ENCODE data around the gene FUT1.
"Not testable (repeated sequence)": the region's sequence is repeated elsewhere in the genome, so short reads cannot be mapped to it uniquely, and the experiment has no call there.

The FUT1 gene

DNA sequence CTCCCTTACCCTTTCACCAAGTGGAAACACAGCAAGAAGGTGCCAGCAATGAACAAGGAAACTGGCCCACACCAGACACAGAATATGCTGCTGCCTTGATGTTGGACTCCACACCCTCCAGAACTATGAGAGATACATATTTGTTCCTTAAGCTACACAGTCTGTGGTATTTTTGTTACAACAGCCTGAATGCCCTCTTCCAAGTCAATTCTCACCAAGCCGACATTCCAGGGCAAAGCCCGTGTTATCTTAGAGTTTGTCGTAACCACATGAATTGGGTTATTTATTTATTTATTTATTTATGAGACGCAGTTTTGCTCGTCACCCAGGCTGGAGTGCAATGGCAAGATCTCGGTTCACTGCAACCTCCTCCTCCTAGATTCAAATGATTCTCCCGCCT lies 17.8 kb upstream of the FUT1 start:
- DNase-seq (ENCODE audit: insufficient read length, low spot score) (no peak), FAIRE-seq (no peak)

DNA sequence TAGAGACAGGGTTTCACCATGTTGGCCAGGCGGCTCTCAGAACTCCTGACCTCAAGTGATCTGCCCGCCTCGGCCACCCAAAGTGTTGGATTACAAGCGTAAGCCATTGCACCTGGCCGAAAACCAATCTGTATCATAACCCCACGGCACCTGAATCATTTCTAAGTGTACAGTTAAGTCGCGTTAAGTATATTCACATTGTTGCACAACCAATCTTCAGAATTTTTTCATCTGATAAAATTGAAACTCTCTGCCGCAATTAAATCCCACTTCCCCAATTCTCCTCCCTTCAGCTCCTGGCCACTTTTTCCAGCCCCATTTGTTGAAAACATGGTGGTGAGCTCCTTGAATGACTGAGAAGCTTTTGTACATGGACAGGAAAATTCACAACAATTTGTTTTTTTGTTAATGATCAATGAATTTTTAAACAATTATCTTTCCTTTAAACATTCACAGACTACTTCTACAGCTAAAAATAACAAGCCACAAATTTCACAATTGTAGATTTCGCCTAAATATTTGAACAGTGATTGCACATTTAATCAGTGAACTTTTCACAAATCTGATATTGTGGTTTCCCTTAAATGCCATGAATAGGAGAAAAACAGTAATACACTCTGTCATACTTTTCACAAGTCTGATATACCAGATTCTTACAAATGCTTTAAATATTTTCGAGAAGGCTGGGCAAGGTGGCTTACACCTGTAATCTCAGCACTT lies 16.7 kb upstream of the FUT1 start:
- no peak for FAIRE-seq

DNA sequence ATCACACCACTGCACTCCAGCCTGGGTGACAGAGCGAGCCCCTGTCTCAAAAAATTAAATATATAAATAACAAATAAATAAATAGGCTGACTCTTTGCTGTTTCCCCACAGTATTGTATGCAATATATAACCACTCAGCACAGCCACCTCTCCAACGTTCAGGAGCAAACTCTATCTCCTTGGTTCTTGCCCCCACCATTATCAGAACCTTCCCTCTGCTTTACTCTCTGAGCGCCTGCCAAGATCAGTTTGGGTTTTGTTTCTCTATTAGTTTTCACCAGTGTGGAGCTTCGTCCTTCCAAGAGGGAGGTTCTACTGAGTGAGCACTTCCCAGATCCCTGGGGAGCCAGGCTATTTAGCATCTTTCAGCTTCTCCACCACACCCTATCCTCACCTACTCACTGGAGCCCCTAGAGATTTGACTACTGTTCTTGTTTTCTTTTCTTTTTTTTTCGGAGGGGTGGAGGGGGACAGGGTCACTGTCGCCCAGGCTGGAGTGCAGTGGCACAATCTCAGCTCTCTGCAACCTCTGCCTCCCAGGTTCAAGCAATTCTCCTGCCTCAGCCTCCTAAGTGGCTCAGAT lies 15.8 kb upstream of the FUT1 start:
- DNase-seq (ENCODE audit: insufficient read length, low spot score); FAIRE-seq: not testable (repeated sequence)

More for the DNA sequence above, 16.7 kb upstream of the FUT1 start:
- DNase-seq (ENCODE audit: insufficient read length, low spot score), result no peak

DNA sequence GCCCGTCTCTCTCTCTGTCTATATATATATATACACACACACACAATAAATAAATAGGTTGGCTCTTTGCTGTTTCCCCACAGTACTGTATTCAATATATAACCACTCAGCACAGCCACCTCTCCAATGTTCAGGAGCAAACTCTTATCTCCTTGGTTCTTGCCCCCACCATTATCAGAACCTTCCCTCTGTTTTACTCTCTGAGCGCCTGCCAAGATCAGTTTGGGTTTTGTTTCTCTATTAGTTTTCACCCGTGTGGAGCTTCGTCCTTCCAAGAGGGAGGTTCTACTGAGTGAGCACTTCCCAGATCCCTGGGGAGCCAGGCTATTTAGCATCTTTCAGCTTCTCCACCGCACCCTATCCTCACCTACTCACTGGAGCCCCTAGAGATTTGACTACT lies 13.4 kb upstream of the FUT1 start:
- DNase-seq (ENCODE audit: insufficient read length, low spot score); FAIRE-seq: not testable (repeated sequence)

DNA sequence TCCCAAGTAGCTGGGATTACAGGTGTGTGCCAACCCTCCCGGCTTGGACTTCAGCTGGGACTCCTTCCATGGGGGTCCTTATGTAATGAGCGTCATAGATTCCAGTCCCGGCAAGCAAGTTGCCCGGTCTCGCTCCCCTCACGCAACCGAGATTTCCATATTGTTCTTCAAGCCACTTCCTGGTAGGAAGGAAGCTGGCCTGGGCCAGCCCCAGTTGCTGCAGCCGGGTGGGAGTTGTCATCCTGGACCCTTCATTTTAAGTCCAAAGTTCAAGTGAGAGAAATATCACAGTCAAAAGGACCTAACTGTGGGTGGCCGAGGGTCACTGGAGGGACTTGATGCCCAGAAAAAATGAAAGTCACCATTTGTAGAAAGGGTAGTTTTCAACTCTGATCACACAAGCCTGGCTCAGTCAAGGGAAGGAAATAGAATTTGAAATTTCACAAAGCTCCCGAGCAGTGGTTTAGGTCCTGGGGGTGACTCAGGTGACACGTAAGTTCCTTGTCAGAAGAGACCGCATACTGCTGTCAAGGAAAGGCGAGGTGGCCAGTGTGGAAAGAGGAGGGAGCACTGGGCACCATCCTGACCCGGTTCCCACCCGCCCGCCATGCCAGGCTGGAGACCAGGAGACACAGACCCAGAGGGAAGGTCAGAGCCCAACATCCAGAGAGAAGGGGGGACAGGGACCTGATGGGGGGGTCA lies 8.2 kb upstream of the FUT1 start:
- FAIRE-seq, result no peak
- DNase-seq (ENCODE audit: insufficient read length, low spot score), result no peak

DNA sequence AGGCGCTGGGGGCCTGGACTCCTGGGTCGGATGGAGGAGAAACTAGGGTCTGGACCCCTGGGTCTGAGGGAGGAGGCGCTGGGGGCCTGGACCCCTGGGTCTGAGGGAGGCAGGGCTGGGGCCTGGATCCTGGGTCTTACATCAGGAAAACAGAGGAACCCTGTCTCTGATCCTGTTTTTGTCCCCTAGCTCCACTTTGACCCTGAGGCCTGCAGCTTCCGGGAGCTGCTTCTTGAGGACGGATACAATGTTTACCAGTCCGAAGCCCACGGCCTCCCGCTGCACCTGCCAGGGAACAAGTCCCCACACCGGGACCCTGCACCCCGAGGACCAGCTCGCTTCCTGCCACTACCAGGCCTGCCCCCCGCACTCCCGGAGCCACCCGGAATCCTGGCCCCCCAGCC lies 5.3 kb upstream of the FUT1 start:
- FAIRE-seq (no peak), DNase-seq (ENCODE audit: insufficient read length, low spot score) (no peak)

DNA sequence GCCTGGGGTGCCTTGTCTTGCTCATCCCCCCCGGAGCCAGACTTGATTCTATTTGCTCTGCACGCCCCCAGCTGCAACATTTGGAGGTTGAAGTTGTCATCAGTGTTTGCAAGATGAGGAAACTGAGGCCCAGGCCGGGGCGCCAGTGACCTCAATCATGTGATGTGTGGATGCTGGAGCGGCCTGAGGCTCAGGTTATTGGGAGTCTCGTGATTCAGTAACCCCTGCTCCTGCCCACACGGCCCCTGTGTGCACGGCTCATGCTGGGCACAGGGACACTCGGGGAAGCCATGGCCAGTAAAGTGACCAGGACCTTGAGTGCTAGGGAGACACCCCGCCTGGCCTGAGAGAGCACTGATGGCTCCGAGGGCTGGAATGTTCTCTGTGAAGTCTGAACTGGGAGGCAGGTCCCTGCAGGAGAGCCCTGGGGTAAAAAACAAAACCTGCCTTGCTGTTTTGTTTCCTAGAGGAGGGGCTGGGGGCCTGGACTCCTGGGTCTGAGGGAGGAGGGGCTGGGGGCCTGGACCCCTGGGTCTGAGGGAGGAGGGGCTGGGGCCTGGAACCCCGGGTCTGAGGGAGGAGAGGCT lies 4.7 kb upstream of the FUT1 start:
- FAIRE-seq (no peak), DNase-seq (ENCODE audit: insufficient read length, low spot score) (no peak)

DNA sequence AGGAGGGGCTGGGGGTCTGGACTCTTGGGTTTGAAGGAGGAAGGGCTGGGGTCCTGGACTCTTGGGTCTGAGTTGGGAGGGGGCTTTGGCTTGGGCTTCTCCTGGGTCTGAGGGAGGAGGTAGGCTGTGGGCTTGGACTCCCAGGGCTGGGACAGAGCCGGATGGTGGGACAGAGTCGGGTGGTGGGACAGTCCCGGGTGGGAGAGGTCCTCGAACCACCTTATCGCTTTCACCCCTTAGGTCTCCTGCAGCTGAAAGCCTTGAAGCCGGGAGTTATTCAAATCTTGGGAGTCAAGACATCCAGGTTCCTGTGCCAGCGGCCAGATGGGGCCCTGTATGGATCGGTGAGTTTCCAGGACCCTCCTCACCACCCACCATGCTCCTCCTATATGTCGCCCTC lies 4.2 kb upstream of the FUT1 start:
- no peak for FAIRE-seq
- no peak for DNase-seq (ENCODE audit: insufficient read length, low spot score)

DNA sequence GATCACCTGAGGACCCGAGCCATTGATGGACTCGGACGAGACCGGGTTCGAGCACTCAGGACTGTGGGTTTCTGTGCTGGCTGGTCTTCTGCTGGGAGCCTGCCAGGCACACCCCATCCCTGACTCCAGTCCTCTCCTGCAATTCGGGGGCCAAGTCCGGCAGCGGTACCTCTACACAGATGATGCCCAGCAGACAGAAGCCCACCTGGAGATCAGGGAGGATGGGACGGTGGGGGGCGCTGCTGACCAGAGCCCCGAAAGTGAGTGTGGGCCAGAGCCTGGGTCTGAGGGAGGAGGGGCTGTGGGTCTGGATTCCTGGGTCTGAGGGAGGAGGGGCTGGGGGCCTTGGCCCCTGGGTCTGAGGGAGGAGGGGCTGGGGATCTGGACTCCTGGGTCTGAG lies 3.8 kb upstream of the FUT1 start:
- no peak for FAIRE-seq
- no peak for DNase-seq (ENCODE audit: insufficient read length, low spot score)

DNA sequence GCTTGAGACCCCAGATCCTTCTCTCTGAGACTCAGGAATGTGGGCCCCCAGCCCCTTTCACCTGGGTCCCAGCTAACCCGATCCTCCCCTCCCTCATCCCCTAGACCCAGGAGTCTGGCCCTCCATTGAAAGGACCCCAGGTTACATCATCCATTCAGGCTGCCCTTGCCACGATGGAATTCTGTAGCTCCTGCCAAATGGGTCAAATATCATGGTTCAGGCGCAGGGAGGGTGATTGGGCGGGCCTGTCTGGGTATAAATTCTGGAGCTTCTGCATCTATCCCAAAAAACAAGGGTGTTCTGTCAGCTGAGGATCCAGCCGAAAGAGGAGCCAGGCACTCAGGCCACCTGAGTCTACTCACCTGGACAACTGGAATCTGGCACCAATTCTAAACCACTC lies 3.3 kb upstream of the FUT1 start:
- DNase-seq (ENCODE audit: insufficient read length, low spot score) (no peak), FAIRE-seq (no peak)

DNA sequence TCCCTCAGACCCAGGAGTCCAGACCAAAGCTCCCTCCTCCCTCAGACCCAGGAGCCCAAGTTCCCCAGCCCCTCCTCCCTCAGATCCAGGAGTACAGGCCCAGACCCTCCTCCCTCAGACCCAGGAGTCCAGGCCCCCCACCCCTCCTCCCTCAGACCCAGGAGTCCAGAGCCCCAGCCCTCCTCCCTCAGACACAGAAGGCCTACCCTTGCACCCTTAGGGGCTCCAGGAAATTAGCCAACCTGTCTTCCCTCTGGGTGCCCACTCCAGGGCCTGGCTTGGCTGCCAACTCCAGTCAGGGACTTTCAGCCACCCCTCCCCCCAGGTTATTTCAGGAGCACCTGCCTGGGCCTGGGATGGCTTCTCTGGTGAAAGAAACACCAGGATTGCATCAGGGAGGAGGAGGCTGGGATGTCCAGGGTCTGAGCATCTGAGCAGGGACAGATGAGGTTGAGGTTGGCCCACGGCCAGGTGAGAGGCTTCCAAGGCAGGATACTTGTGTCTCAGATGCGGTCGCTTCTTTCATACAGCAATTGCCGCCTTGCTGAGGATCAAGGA lies 2.7 kb upstream of the FUT1 start, which contains the start of gene FGF21:
FGF21 (plus strand) TSS at position 441 of the 558 bp plus-strand sequence. CDS start 713 bp downstream, outside the sequence.
- no peak for DNase-seq (ENCODE audit: insufficient read length, low spot score)
- FAIRE-seq, result no peak

DNA sequence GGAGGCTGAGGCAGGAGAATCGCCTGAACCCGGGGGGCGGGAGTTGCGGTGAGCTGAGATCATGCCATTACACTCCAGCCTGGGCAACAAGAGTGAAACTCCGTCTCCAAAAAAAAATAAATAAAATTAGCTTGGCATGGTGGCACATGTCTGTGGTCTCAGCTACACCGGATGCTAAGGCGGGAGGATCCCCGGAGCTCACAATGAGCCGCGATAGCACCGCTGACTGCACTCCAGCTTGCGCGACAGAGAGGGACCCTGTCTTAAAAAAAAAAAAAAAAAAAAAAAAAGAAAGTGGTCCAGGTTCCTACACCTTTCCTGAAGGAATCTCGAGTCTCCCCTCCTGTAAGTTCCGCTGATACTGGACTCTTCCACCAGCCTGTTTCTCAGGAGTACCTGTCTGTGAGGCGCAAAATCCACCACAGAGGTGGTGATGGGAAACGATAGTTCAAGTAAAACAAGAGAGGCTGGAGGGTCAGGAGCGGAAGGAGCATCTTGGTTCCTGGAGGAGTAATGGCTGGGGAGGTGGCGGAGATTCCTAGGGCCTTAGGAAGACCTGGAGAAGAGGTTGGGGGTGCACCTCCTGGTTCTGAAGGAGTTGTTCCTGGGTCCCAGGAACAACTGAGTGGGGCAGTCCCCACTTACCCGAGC lies 471 bp downstream of the FUT1 start:
- DNase-seq (ENCODE audit: insufficient read length, low spot score) (no peak), FAIRE-seq (peak; percentile 31)

DNA sequence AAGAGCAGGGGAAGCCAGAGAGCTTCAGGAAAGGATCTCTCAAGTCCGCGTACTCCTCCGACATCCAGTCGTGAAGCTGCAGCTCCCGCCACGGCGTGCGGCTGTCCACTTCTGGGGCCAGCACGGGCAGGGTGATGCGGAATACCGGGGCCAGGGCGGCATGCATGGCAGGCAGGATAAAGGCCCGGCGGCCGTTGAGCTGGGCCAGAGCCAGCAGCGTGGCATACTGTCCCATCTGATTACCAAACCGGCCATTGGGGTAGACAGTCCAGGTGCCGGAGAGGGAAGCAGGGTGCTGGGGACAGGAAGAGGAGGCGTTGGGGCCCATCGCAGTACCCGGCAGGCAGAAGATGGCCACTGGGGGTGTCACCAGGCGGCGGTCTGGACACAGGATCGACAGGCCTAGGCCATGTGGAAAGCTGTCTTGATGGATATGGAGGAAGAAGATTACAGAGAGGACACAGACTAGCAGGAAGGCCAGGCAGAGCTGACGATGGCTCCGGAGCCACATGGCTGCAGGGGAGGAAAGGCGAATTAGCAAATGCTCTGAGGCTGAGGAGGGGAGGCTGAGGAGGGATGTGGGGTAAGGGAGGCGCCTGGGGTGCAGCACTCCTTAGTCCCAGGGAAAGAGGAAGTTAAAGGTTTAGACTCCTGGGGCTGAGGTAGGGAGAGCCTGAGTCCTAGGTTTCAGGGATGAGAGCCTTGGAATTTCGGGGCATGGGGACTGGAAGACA lies 1.5 kb downstream of the FUT1 start:
- DNase-seq (ENCODE audit: insufficient read length, low spot score) (no peak), FAIRE-seq (no peak)

DNA sequence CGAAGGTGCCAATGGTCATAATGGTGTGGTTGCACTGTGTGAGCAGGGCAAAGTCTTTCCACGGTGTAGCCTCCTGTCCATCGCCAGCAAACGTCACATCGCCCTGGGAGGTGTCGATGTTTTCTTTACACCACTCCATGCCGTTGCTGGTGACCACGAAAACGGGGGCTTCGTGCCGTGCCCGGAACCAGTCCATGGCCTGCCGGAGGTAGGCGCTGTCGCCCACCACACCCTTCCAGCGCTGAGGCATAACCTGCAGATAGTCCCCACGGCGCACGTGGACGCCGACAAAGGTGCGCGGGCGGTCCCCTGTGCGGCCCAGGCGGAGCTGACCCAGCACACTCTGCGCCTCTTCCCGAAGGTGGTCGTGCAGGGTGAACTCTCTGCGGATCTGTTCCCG lies 2.1 kb downstream of the FUT1 start:
- FAIRE-seq (no peak), DNase-seq (ENCODE audit: insufficient read length, low spot score) (no peak)

DNA sequence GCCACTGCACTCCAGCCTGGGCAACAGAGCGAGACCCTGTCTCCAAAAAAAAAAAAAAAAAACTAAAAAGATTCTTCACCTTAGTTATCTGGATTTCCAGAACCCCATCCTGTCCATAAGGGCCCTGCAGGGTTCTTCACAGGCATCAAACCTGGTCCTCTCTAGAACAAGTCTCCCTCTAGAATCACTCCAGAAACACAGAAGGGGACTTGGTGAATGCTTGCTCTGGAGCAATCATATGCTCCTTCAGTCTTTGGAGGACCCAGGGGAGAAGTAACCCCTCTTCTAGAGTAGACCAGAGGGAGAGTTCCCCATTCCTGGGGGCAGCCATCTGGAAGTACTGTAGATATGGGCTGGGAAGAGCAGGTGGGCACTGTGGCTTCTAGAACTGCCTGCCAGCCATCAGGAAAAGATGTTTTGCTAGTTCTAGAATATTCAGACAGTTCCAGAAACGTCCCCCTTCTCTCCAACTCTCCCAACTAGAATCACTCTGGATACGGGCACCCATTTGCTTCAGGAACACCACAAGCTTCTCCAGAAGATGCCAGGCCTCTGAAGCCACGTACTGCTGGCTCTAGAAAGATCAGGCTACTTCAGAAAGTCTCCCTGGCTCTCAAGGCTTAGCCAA lies 2.8 kb downstream of the FUT1 start:
- FAIRE-seq (no peak), DNase-seq (ENCODE audit: insufficient read length, low spot score) (no peak)

DNA sequence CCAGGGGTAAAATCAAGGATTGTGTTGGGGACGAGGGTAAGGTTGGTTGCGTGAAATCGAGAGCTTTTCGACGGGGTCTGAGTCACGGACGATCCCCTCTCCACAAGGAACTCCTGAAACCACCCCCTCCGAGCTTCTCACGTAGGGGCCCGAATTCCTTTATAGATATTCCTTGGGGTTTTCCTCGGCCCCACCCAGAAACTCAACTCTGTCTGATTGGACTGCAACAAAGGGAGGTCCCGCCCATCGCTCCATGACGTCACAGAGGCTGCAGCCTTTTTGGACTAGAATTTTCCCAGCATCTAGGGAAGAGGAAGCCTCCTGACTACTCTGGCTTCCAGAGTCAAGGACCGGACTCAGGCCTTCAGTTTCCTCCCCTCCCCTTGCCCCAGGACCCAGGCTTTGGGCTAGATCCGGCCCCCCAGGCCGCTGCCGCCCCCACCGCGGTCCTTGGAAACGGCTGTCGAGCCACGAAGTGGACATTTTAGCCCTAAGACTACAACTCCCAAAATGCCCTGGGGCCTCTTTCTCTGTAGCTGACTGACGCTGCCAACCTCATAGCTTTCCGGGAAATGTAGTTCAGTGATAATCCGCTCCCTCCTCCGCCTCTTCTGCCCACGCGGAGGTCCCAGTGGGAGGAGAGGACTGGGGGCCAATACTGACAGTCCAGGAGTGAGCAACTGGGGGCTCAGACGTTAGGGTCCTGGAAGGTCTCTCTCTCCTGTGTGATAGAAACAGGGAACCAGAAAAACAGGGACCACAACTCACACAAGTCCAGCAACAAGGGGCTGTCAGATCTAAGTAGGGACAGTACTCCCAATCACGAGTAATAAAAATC lies 5.5 kb downstream of the FUT1 start, which contains the start of gene IZUMO1:
IZUMO1 (minus strand) TSS at position 172 of the 838 bp plus-strand sequence. CDS start 1,050 bp downstream, outside the sequence.
- DNase-seq (ENCODE audit: insufficient read length, low spot score), result peak; percentile 93
- FAIRE-seq, result no peak

DNA sequence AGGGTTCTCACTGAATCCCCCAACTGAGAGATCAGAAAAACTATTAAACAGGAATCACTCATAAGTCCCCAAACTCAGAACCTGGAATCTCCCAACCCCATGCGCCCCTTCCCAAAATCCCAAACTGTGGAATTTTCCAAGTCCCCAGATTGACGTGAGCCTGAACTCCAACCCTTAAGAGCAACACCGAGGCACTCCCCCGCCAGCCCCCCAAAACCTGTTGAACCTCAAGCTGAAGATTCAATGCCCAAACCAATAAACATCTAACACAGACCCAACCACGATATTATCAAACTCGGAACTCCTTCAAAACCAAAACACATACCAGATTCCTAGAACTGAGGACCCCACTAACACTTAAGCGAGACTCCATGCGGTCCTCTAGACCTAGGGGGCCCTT lies 6.3 kb downstream of the FUT1 start:
- DNase-seq (ENCODE audit: insufficient read length, low spot score), result no peak
- no peak for FAIRE-seq

DNA sequence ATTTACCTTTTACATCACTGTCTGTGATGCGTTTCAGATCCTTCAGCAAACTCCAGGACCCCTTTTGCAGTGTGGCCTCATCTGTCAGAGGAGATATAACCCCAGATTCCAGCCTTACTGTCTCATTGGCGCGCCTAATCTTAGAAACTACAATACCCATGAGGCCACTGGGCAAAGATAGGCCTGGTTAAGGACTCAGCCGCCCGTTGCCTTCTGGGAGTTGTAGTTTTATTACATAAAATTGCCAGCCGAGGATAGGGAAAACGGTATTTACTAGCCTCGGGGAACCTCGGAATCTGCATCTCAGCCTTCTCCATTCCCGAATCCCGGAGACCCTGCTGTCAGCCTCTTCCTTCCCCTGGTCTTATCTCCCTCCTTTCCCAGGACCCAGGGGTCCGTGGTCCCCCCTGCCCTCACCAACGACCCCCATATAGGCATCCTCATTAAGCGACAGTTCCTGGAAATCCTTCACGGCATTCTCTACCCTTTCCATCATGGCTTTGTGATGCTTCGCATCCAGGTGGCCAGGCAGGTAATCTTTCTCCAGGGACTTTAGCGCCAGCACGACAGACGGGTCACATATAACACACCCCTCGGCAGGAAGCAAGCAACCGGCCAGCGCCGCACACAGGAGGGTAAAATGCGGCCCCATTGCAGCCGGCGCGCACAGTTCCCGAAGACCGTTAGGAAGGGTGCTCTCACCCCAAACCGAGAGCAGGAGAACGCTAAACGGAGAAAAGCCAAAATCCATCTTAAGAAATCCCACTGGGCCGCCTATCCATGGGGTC lies 7.0 kb downstream of the FUT1 start:
- no peak for FAIRE-seq
- DNase-seq (ENCODE audit: insufficient read length, low spot score), result peak; percentile 56

Measured in HTR-8/SVneo (cell line).